ENCODE results near the gene KCNK15.

The KCNK15 gene

GRCh38 chr20:44707018-44707579 is 38.6 kb upstream of the KCNK15 start:
- ATAC-seq (no peak), DNase-seq (no peak)
- Mint-ChIP-seq H3K27ac (no peak overlapping the region), H3K27me3 (no peaks in the 10 kb centered on the region), H3K4me1 (no peaks in the 10 kb centered on the region), H3K9me3 (no peaks in the 10 kb centered on the region), H3K36me3 (ENCODE audit: low read depth) (no peaks in the 10 kb centered on the region), H3K4me3 (no peak overlapping the region)

DNA sequence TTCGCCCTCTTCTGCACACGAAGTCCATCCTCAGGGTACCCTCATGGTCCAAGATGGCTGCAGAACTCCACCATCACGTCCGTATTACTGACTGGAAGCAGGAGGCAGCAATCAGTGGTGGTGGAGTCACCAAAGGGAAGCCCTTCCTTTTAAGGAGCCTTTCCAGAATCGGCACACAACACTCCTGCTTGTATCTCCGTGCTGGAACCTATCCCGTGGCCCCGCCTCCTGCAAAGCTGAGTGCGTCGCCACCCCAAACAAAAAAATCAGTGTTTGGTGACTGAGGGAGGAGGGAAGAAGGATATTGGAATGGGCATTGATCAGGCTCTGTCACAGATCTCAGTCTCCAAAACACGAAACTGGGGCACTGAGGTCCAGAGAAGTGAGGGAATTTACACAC is 36.3 kb upstream of the KCNK15 start:
- no peak for ATAC-seq
- H3K9me3 Mint-ChIP-seq: no peaks in the 10 kb centered on the region
- H3K4me1 Mint-ChIP-seq: no peaks in the 10 kb centered on the region
- no peak overlapping the region for H3K27ac Mint-ChIP-seq
- no peak for DNase-seq
- H3K36me3 Mint-ChIP-seq (ENCODE audit: low read depth): no peaks in the 10 kb centered on the region
- H3K4me3 Mint-ChIP-seq: no peak overlapping the region
- peaks cover under 1% of the 10 kb centered on the region for H3K27me3 Mint-ChIP-seq

GRCh38 chr20:44709797-44710196 is 35.9 kb upstream of the KCNK15 start:
- Mint-ChIP-seq H3K27ac (no peak overlapping the region), H3K36me3 (ENCODE audit: low read depth) (no peaks in the 10 kb centered on the region), H3K4me3 (no peak overlapping the region), H3K9me3 (no peaks in the 10 kb centered on the region), H3K4me1 (no peaks in the 10 kb centered on the region), H3K27me3 (peaks cover 2% of the 10 kb centered on the region)
- ATAC-seq: no peak
- no peak for DNase-seq

DNA sequence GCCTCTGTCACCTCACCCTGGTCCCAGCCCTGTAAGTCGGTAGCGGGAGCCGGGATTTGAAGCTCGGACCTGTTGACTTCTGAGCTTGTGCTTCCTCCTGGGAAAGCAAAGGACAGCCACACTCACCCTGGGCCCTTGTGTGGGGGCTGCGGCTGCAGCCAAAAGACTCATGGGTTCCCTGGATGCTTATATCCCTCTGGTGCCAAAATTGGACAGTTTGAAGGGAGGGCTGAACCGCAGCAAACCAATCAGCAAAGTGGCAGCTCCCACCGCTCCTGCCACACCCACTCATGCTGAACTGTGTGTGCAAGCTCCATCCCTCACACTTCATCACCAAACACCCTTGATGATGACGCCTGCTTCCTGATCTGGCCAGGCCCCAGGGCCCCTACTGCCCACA is 34.4 kb upstream of the KCNK15 start:
- ATAC-seq: no peak
- Mint-ChIP-seq H3K27me3 (peaks cover 2% of the 10 kb centered on the region), H3K36me3 (ENCODE audit: low read depth) (no peaks in the 10 kb centered on the region), H3K27ac (no peak overlapping the region), H3K4me1 (no peaks in the 10 kb centered on the region), H3K9me3 (no peaks in the 10 kb centered on the region), H3K4me3 (no peak overlapping the region)
- no peak for DNase-seq

DNA sequence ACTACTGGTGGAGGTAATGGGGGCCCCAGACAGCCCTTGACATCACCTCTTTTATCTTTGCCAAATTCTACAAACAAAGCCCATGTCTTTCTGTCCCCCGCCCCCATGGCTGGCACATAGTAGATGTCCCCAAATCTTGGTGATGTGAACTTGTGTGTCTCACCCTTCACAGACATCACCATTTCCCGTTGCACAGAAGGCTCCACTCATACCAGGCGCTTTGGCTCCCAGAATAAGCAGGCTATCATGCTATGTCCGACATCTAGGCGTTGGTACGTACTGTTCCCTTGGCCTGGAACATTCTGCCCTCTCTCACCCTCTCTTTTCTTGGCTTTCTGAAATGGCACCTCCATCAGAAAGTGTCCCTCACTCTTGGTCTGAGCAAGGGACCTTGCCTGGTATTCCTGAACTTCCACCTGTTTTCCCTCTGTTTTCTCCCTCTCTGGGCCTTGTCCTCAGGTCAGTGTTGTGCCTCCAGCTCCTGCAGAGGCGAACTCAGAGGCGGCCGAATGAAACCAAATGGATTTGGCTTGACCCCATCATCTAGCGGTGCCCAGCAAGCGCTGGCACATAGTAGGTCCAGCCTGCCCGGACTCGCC is 31.5 kb upstream of the KCNK15 start:
- H3K4me1 Mint-ChIP-seq: no peaks in the 10 kb centered on the region
- DNase-seq (no peak), ATAC-seq (no peak)
- H3K27me3 Mint-ChIP-seq: peaks cover 2% of the 10 kb centered on the region
- H3K9me3 Mint-ChIP-seq: no peaks in the 10 kb centered on the region
- no peak overlapping the region for H3K4me3 Mint-ChIP-seq
- H3K27ac Mint-ChIP-seq: no peak overlapping the region
- H3K36me3 Mint-ChIP-seq (ENCODE audit: low read depth): no peaks in the 10 kb centered on the region

DNA sequence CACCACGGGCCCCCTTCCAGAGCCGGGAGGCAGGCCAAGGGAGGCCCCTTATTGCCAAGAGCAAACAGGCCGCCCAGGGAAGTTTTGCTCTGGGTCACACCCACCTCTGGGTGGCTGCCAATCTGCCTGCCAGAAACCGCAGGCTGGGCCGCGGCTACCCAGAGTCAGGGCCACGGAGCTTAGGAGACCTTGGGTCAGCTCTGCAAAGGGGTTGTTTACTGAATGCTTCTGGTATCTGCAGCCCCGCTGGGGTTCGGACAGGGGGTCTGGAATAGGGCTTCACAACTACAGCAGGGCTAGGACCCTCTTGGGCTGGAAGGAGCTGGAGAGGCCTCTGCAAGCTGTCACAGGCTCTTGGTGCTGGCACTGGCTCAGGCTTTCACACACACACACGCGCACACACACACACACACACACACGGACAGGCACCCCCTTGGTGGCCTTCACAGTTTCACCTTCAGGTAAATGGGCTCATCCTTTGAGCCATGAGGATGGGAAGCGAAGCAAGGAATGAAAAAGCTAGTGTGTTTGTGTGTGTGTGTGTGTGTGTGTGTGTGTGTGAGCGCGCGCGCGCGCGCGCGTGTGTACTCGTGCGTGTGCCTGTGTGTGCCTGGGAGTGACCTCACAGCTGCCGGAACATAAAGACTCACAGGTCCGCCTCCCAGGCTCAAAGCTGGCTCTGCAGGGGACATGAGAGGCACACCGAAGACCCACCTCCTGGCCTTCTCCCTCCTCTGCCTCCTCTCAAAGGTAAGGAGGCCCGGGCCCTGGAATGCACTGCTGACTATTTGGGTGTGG is 30.8 kb upstream of the KCNK15 start, which contains the start of gene CCN5:
Gene CCN5, plus strand, starts transcription at position 669 of the 798 bp plus-strand sequence. Its CDS starts 22 bp downstream, at position 691.
- ATAC-seq (no peak), DNase-seq (no peak)
- Mint-ChIP-seq H3K4me3 (no peak within 1 kb of the TSS), H3K36me3 (ENCODE audit: low read depth) (no peaks in the 10 kb centered on the region), H3K4me1 (no peaks in the 10 kb centered on the region), H3K27me3 (peaks cover 2% of the 10 kb centered on the region), H3K27ac (no peak within 1 kb of the TSS), H3K9me3 (no peaks in the 10 kb centered on the region)

DNA sequence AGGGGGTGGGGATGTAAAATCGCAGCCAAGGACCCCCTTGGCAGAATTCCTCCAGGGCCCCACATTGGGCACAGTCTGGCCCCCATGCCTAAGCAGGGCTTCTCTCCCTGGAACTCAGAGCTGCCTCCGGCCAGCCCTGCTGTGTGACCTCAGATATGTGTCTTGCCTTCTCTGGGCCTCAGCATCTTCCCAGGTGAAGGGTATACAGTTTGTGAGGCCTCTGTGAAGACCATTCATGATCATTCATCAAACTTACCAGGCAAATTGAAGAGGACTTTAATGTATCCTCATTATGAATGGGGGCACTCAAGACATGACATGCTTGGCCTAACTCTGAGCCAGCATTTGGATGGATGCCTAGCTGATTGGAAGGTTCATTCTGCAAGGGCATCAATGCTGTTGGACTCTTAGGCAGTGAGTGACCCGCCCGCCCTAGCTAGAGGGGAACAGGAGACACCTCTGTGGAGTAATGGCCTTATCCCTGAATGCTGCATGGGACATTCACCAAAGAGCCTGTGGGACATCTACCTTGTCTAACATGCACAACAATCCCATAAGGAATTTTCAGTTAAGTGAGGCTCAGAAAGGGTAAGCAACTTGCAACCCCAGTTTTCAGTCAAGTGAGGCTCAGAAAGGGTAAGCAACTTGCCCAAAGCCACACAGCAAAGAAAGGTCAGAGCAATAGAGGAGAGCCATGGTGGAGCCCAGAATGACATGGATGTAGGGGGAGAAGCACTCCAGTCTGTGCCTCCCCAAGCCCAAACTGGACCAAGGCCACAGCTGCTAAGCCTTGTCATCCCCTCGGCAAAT is 30.0 kb upstream of the KCNK15 start:
- no peak overlapping the region for H3K4me3 Mint-ChIP-seq
- no peaks in the 10 kb centered on the region for H3K4me1 Mint-ChIP-seq
- H3K27ac Mint-ChIP-seq: no peak overlapping the region
- no peak for ATAC-seq
- H3K27me3 Mint-ChIP-seq: peaks cover 2% of the 10 kb centered on the region
- H3K9me3 Mint-ChIP-seq: no peaks in the 10 kb centered on the region
- DNase-seq: no peak
- no peaks in the 10 kb centered on the region for H3K36me3 Mint-ChIP-seq (ENCODE audit: low read depth)

GRCh38 chr20:44716309-44717106 is 29.2 kb upstream of the KCNK15 start:
- DNase-seq (no peak), ATAC-seq (no peak)
- Mint-ChIP-seq H3K4me3 (no peak overlapping the region), H3K4me1 (no peaks in the 10 kb centered on the region), H3K27ac (no peak overlapping the region), H3K27me3 (peaks cover 2% of the 10 kb centered on the region), H3K9me3 (no peaks in the 10 kb centered on the region), H3K36me3 (ENCODE audit: low read depth) (no peaks in the 10 kb centered on the region)

DNA sequence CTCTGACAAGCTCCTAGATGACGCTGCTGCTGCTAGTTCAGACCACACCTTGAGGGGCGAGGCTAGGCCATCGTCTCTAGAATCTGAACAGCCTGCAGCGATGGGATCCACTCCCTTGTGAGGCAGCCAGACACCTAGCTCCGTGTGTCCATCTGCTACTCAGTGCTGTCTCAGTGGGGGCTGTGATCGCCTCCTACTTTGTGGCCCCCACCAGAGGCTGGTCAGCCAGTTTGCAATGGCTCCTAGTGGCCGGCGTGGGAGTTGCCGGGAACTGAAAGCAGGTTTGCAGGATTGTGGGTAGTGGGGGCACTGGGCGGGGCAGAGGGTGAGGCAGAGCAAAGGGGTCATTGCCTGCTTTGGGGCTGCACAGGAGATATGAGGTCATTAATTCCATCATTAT is 27.7 kb upstream of the KCNK15 start:
- H3K36me3 Mint-ChIP-seq (ENCODE audit: low read depth): no peaks in the 10 kb centered on the region
- H3K4me3 Mint-ChIP-seq: no peak overlapping the region
- no peaks in the 10 kb centered on the region for H3K9me3 Mint-ChIP-seq
- H3K27me3 Mint-ChIP-seq: peaks cover 2% of the 10 kb centered on the region
- H3K27ac Mint-ChIP-seq: no peak overlapping the region
- DNase-seq: no peak
- H3K4me1 Mint-ChIP-seq: no peaks in the 10 kb centered on the region
- ATAC-seq: no peak

GRCh38 chr20:44719841-44720240 is 25.8 kb upstream of the KCNK15 start:
- no peaks in the 10 kb centered on the region for H3K9me3 Mint-ChIP-seq
- no peak overlapping the region for H3K27ac Mint-ChIP-seq
- DNase-seq: no peak
- ATAC-seq: no peak
- no peaks in the 10 kb centered on the region for H3K4me1 Mint-ChIP-seq
- H3K27me3 Mint-ChIP-seq: no peaks in the 10 kb centered on the region
- no peak overlapping the region for H3K4me3 Mint-ChIP-seq
- H3K36me3 Mint-ChIP-seq (ENCODE audit: low read depth): no peaks in the 10 kb centered on the region

DNA sequence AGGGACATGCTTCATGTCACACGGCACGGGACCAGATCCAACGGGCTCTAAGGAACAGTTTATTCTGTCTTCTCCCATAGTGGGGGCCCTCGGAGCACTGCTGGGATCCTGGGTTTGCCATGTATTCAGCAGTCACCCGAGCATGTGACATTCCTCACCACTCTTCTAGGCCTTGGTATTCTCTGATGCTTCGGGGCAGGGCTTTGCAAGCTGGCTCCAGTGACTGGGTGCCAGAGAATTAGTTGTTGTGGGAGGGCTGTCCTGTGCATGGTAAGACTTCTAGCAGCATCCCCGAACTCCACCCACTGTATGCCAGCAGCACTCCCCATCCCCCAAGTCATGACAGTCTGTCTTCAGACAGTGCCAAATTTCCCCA is 25.1 kb upstream of the KCNK15 start:
- no peaks in the 10 kb centered on the region for H3K4me1 Mint-ChIP-seq
- DNase-seq: no peak

GRCh38 chr20:44720997-44721784 is 24.5 kb upstream of the KCNK15 start:
- no peaks in the 10 kb centered on the region for H3K27me3 Mint-ChIP-seq
- H3K4me1 Mint-ChIP-seq: no peaks in the 10 kb centered on the region
- no peak overlapping the region for H3K27ac Mint-ChIP-seq
- H3K36me3 Mint-ChIP-seq (ENCODE audit: low read depth): no peaks in the 10 kb centered on the region
- H3K9me3 Mint-ChIP-seq: no peaks in the 10 kb centered on the region
- no peak overlapping the region for H3K4me3 Mint-ChIP-seq
- DNase-seq (no peak), ATAC-seq (no peak)

More for the DNA sequence above, 25.1 kb upstream of the KCNK15 start:
- ATAC-seq: no peak
- Mint-ChIP-seq H3K27ac (no peak overlapping the region), H3K36me3 (ENCODE audit: low read depth) (no peaks in the 10 kb centered on the region), H3K4me3 (no peak overlapping the region), H3K9me3 (no peaks in the 10 kb centered on the region), H3K27me3 (no peaks in the 10 kb centered on the region)

- ATAC-seq: no peak
- no peaks in the 10 kb centered on the region for H3K9me3 Mint-ChIP-seq
- no peaks in the 10 kb centered on the region for H3K27me3 Mint-ChIP-seq
- no peak overlapping the region for H3K27ac Mint-ChIP-seq
- H3K4me1 Mint-ChIP-seq: no peaks in the 10 kb centered on the region
- no peak overlapping the region for H3K4me3 Mint-ChIP-seq
- DNase-seq: no peak
- no peaks in the 10 kb centered on the region for H3K36me3 Mint-ChIP-seq (ENCODE audit: low read depth)
Observed at GRCh38 chr20:44721785-44722054, 23.9 kb upstream of the KCNK15 start.

GRCh38 chr20:44722990-44723389 is 22.7 kb upstream of the KCNK15 start:
- H3K9me3 Mint-ChIP-seq: no peaks in the 10 kb centered on the region
- no peaks in the 10 kb centered on the region for H3K27me3 Mint-ChIP-seq
- no peak overlapping the region for H3K4me3 Mint-ChIP-seq
- no peak for DNase-seq
- no peak overlapping the region for H3K27ac Mint-ChIP-seq
- no peaks in the 10 kb centered on the region for H3K36me3 Mint-ChIP-seq (ENCODE audit: low read depth)
- H3K4me1 Mint-ChIP-seq: no peaks in the 10 kb centered on the region
- ATAC-seq: no peak

All from activated naive CD8-positive, alpha-beta T cell treated with anti-CD3 and anti-CD28 coated beads, Interleukin-2, amount 50 U/mL, for 24 hours (primary cell).